Parathyroid adenoma (tissue), 2 donors: ENCODE results near the gene TLCD2.
"Not testable (repeated sequence)": the region's sequence is repeated elsewhere in the genome, so short reads cannot be mapped to it uniquely, and the experiment has no call there.

Experiments used
- H2AFZ ChIP-seq: fragments of 300-600 bp; sonication (generic); one replicate; pipeline ENCODE4 v1.7.0; 2017; ENCODE audit warnings: antibody characterized with exemption, mild to moderate bottlenecking
- H3K27ac ChIP-seq: fragments of 300-600 bp; sonication (generic); one replicate; pipeline ENCODE4 v1.7.0; 2017
- H3K27me3 ChIP-seq: fragments of 300-600 bp; sonication (generic); one replicate; pipeline ENCODE4 v1.7.0; 2017; ENCODE audit warnings: low read length; ENCODE audit not compliant: control insufficient read depth, insufficient read depth
- H3K36me3 ChIP-seq: fragments of 300-600 bp; sonication (generic); one replicate; pipeline ENCODE4 v1.7.0; 2017; ENCODE audit warnings: low read length; ENCODE audit not compliant: control insufficient read depth, insufficient read depth
- H3K4me1 ChIP-seq: fragments of 300-600 bp; sonication (generic); one replicate; pipeline ENCODE4 v1.7.0; 2017; ENCODE audit warnings: control low read depth
- H3K4me2 ChIP-seq: fragments of 300-600 bp; sonication (generic); one replicate; pipeline ENCODE4 v1.7.0; 2017; ENCODE audit warnings: low read length
- H3K4me3 ChIP-seq: fragments of 300-600 bp; sonication (generic); one replicate; pipeline ENCODE4 v1.7.0; 2017; ENCODE audit warnings: low read depth, low read length
- H3K79me2 ChIP-seq: fragments of 300-600 bp; sonication (generic); one replicate; pipeline ENCODE4 v1.7.0; 2017; ENCODE audit warnings: control low read depth
- H3K9ac ChIP-seq: fragments of 300-600 bp; sonication (generic); one replicate; pipeline ENCODE4 v1.7.0; 2017; ENCODE audit warnings: mild to moderate bottlenecking
- H3K9me3 ChIP-seq: fragments of 300-600 bp; sonication (generic); one replicate; pipeline ENCODE4 v1.7.0; 2017; ENCODE audit warnings: low read length; ENCODE audit not compliant: control insufficient read depth
- TF ChIP-seq, protein P1 (sequence below): fragments of 300-600 bp; sonication (generic); IDR thresholded peaks from one replicate; pipeline ENCODE4 v1.7.0; 2017; ENCODE audit warnings: antibody characterized with exemption, mild to moderate bottlenecking
- donor health status: primary hyperparathyroidism.

Gene TLCD2

DNA sequence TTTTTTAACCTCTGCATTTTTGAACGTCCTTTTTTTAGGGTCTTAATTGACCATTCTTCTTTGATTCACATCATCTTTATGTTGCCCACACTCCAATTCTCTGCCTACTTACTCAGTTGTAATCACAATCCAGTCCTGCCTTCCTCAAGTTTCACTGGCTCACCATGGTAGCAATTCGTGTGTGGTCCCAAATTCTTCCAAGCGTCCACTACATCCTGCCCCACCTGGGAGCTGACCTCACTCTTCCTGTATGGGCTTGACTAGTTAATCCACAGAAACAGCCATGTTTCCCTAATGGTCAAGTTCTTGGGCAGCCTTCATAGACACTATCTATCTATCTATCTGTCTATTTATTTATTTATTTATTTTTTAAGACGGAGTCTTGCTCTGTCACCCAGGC lies 7.1 kb downstream of the TLCD2 start:
- no peak overlapping the region for H3K4me2 ChIP-seq
- H3K4me3 ChIP-seq: no peak overlapping the region
- no peaks in the 10 kb centered on the region for H3K79me2 ChIP-seq
- no peaks in the 10 kb centered on the region for H3K4me1 ChIP-seq
- no peak overlapping the region for H2AFZ ChIP-seq
- H3K9ac ChIP-seq: no peak overlapping the region
- no peaks in the 10 kb centered on the region for H3K27me3 ChIP-seq
- no peaks in the 10 kb centered on the region for H3K9me3 ChIP-seq
- no peak overlapping the region for H3K27ac ChIP-seq
- TF ChIP-seq, protein P1, sequence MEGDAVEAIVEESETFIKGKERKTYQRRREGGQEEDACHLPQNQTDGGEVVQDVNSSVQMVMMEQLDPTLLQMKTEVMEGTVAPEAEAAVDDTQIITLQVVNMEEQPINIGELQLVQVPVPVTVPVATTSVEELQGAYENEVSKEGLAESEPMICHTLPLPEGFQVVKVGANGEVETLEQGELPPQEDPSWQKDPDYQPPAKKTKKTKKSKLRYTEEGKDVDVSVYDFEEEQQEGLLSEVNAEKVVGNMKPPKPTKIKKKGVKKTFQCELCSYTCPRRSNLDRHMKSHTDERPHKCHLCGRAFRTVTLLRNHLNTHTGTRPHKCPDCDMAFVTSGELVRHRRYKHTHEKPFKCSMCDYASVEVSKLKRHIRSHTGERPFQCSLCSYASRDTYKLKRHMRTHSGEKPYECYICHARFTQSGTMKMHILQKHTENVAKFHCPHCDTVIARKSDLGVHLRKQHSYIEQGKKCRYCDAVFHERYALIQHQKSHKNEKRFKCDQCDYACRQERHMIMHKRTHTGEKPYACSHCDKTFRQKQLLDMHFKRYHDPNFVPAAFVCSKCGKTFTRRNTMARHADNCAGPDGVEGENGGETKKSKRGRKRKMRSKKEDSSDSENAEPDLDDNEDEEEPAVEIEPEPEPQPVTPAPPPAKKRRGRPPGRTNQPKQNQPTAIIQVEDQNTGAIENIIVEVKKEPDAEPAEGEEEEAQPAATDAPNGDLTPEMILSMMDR: no peak
- H3K36me3 ChIP-seq: no peaks in the 10 kb centered on the region

DNA sequence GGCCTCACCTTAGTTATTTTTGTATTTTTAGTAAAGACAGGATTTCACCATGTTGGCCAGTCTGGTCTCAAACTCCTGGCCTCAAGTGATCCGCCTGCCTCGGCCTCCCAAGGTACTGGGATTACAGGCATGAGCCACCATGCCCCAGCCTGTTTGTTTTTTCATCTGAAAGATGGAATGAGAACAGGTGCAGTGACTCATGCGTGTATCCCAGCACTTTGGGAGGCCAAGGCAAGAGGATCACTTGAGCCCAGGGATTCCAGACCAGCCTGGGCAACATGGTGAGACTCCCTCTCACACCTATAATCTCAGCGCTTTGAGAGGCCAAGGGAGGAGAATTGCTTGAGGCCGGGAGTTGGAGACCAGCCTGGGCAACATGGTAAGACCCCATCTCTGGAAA lies 10.3 kb downstream of the TLCD2 start:
- not testable (repeated sequence) for H3K79me2 ChIP-seq, H3K4me3 ChIP-seq, H2AFZ ChIP-seq, H3K9me3 ChIP-seq, H3K27ac ChIP-seq, H3K27me3 ChIP-seq, H3K4me2 ChIP-seq, H3K36me3 ChIP-seq, H3K4me1 ChIP-seq, H3K9ac ChIP-seq

DNA sequence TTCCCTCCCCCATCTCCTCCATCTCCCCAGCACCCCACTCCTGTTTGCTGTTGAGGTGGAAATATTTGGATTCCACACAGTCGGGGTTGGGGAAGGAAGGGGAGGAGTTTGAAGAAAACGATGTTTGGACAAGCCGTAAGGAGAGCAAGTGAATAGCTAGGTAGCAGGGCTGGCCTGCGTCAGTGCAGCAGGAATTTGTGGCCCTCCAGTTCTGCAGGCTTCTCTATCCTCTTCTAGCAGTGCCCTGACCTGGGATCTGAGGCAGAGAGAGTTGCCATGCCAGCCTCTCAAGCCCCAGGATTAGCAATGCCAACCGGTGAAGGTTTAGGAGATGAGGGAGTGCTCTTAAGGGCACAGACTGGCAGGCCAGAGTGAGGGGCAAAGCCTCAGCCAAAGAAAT lies 12.5 kb downstream of the TLCD2 start:
- no peak overlapping the region for H2AFZ ChIP-seq
- TF ChIP-seq, protein P1: no peak
- no peak overlapping the region for H3K4me3 ChIP-seq
- no peak overlapping the region for H3K9ac ChIP-seq
- H3K27ac ChIP-seq: no peak overlapping the region
- no peaks in the 10 kb centered on the region for H3K4me1 ChIP-seq
- no peaks in the 10 kb centered on the region for H3K79me2 ChIP-seq
- H3K36me3 ChIP-seq: no peaks in the 10 kb centered on the region
- H3K9me3 ChIP-seq: no peaks in the 10 kb centered on the region
- H3K4me2 ChIP-seq: no peak overlapping the region
- no peaks in the 10 kb centered on the region for H3K27me3 ChIP-seq

DNA sequence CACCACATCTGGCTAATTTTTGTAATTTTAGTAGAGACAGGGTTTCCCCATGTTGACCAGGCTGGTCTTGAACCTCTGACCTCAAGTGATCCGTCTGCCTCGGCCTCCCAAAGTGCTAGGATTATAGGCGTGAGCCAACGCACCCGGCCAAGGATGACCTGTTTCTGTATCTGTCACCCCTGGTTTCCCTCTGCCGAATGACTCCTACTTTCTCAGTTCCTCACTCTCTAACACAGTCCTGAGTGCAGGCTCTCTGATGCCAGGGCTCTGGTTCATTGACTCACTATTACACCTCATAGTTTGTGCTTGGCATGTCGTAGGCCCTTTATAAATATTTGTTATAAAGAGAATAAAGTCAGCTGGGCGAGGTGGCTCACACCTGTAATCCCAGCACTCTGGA lies 14.8 kb downstream of the TLCD2 start:
- no peaks in the 10 kb centered on the region for H3K79me2 ChIP-seq
- no peak overlapping the region for H3K27ac ChIP-seq
- H3K27me3 ChIP-seq: no peaks in the 10 kb centered on the region
- no peak overlapping the region for H3K4me3 ChIP-seq
- no peak overlapping the region for H3K4me2 ChIP-seq
- TF ChIP-seq, protein P1: no peak
- no peak overlapping the region for H3K9ac ChIP-seq
- no peak overlapping the region for H2AFZ ChIP-seq
- no peaks in the 10 kb centered on the region for H3K4me1 ChIP-seq
- H3K36me3 ChIP-seq: no peaks in the 10 kb centered on the region
- H3K9me3 ChIP-seq: no peaks in the 10 kb centered on the region

DNA sequence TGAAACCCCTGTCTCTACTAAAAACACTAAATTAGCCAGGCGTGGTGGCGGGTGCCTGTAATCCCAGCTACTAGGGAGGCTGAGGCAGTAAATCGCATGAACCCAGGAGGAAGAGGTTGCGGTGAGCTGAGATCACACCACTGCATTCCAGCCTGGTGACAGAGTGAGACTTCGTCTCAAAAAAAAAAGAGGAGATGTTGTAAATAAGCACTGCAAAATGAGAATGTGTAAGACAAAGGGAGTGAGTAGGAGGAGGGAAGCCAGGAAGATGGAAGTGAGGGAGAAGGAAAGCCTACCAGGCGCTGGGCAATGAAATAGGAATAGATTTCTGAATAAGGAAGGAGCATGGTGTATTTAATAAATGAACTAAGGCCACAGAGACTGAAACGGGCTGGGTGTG lies 16.8 kb downstream of the TLCD2 start:
- no peak overlapping the region for H3K9ac ChIP-seq
- no peaks in the 10 kb centered on the region for H3K27me3 ChIP-seq
- no peaks in the 10 kb centered on the region for H3K9me3 ChIP-seq
- TF ChIP-seq, protein P1: no peak
- no peaks in the 10 kb centered on the region for H3K79me2 ChIP-seq
- no peak overlapping the region for H3K4me2 ChIP-seq
- no peaks in the 10 kb centered on the region for H3K36me3 ChIP-seq
- H2AFZ ChIP-seq: no peak overlapping the region
- no peak overlapping the region for H3K27ac ChIP-seq
- no peak overlapping the region for H3K4me3 ChIP-seq
- no peaks in the 10 kb centered on the region for H3K4me1 ChIP-seq
